DMS 273 (cell line): Measurements from ENCODE around the gene SPINK13.
"Not testable (repeated sequence)": the region's sequence is repeated elsewhere in the genome, so short reads cannot be mapped to it uniquely, and the experiment has no call there.

Experiments used
- DNase-seq: peaks from one replicate; lab custom pipeline; 2025; ENCODE audit not compliant: unreplicated experiment; lab: John Stamatoyannopoulos, UW

The SPINK13 gene

DNA sequence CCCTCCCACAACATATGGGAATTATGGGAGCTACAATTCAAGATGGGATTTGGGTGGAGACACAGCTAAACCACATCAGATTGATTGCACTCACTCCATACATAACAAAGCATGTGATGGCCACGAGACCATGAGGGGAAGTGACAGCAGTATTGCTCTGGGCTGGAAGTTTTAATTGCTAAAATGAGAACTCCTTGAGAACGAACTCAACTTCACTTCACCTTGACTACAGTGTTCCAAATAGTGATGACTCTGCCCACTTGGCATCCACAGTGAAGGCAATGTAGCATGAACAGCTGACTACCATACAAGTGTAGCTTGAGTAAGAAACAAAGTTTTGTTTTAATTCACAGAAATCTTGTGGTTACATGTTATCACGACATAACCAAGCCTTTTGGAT is 42.9 kb downstream of the SPINK13 start:
- no peak for DNase-seq

DNA sequence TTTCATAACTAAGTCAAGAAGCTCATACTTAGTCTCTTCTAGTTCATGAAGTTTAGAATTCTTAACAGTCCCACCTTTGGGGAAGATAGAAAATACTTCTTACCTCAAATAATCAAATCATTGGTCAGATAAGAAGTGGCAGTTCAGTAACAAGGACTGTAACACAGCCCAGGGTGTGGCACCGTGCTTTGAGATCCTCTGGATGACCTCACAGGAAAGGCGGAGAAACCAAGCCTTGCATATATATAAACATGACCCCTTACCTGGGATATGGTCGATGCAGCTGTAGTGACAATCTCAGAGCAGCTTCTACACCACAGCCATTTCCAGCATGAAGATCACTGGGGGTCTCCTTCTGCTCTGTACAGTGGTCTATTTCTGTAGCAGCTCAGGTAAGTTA is 43.6 kb downstream of the SPINK13 start, which contains the start of gene SPINK7:
Gene SPINK7 (plus strand): TSS at position 271 of the 400 bp plus-strand sequence. CDS start 61 bp downstream, at position 332.
- no peak for DNase-seq

DNA sequence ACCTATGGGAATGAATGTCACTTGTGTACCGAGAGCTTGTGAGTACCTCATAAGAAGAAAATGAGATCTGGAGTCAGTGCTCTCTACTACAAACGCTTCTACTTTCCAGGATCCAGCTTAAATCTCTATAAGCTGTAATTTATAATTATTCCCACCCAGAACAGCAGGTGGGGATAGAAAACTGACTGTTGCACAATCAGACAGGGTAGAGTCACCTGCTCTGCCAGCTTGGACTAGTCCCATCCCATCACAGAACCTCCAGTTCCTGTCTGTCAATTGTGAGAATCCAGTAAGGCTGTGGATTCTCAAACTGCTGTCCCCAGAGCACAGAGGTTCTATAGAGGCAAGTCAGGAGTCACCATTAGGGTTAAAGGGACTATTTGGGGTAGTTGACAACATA is 45.6 kb downstream of the SPINK13 start:
- DNase-seq: peak; percentile 2

DNA sequence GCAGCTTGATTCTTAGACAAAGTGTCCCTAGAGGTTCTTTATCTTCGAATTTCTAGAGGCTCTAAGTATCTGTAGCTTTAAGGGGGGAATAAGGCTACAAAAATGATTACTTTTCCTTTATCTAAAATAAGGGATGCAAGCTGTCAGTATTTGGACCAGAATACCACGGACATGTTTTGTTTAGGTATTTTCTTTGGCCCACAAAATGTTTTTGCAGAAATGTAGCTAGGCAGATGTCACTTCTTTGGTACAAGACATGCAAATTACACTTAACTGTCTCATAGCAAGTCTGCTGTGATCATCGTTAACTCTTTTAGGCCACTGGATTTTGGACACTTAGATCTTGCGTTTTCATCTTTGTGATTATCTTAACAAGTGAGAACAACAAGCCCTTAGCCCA is 46.1 kb downstream of the SPINK13 start:
- no peak for DNase-seq

DNA sequence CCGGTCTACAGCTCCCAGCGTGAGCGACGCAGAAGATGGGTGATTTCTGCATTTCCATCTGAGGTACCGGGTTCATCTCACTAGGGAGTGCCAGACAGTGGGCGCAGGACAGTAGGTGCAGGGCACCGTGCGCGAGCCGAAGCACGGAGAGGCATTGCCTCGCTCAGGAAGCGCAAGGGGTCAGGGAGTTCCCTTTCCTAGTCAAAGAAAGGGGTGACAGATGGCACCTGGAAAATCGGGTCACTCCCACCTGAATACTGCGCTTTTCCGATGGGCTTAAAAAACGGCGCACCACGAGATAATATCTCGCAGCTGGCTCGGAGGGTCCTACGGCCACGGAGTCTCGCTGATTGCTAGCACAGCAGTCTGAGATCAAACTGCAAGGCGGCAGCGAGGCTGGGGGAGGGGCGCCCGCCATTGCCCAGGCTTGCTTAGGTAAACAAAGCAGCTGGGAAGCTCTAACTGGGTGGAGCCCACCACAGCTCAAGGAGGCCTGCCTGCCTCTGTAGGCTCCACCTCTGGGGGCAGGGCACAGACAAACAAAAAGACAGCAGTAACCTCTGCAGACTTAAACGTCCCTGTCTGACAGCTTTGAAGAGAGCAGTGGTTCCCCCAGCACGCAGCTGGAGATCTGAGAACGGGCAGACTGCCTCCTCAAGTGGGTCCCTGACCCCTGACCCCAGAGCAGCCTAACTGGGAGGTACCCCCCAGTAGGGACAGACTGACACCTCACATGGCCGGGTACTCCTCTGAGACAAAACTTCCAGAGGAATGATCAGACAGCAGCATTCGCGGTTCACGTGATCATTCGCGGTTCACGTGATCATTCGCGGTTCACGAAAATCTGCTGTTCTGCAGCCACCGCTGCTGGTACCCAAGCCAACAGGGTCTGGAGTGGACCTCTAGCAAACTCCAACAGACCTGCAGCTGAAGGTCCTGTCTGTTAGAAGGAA is 51.7 kb downstream of the SPINK13 start:
- not testable (repeated sequence) for DNase-seq

DNA sequence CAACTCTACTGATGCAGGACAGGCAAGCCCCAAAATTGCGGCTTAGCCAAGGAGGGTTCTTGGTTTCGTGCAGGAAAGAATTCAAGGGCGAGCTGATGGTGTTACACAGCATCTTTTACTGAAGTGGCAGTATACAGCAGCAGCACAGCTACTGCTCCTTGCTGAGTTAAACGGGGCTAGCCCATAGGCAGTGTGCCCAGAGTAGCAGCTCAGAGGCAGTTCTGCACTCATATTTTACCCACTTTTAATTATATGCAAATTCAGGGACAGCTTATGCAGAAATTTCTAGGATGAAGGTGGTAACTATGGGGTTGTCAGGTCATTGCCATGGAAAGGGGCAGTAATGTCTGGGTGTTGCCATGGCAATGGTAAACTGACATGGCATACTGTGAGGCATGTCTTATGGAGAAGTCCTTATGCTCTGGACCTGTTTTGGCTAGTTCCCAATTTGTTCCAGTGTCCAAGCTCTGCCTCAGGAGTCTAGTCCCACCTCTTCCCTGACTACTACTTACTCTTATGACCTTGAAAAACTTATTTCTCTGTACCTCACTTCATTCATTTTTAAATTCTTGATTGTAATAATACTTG is 64.8 kb downstream of the SPINK13 start:
- no peak for DNase-seq

DNA sequence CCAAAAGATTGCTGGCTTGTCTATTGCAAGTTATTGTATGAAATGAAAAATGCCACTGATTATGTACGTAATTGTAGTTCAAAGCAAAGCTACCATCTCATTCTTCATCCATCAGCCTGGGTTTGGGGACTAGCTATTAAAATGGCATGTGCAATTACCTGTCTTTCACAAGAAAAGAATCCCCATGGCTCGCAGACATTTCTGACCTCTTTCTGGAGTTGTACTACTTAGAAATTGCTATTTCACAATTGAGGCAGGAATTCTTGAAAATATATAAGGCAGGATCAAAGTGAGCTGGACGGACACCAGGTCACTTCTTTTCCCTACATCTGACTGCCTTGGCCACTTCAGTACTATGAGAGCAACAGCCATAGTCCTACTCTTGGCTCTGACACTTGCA is 66.7 kb downstream of the SPINK13 start, which contains the start of gene SPINK9:
Gene SPINK9 (plus strand): TSS at position 301 of the 400 bp plus-strand sequence. CDS start 55 bp downstream, at position 356.
- DNase-seq: no peak
